Calu3 (cell line): ENCODE results near the gene DDOST. TPM values are rescaled to one million over a fixed set of nuclear protein-coding genes. Genes with fewer than 3 reads are reported as not detected.
A peak's percentile ranks its signal among the peaks of the same experiment; 100 is the strongest.

Source experiments
- BruUV-seq: library from RNA; stranded (reverse); fragments of 400-500 nt; replicated peaks from 2 replicates; lab custom pipeline; 2021; lab: Mats Ljungman, UMichigan
- CTCF ChIA-PET: fragments of 300-600 bp; sonication (Branson Sonifier 250); formaldehyde crosslinking; loops from one replicate; lab custom pipeline; 2022; ENCODE audit warnings: antibody characterized with exemption; lab: Charles Lee
- DNase-seq: peaks from one replicate; pipeline ENCODE4 v3.0.0; 2022
- H3K27ac Mint-ChIP-seq: one replicate; pipeline ENCODE4 v1.8.0; 2022; ENCODE audit warnings: mixed read lengths; ENCODE audit not compliant: unreplicated experiment
- H3K27me3 Mint-ChIP-seq: one replicate; pipeline ENCODE4 v1.8.0; 2022; ENCODE audit warnings: mixed read lengths; ENCODE audit not compliant: unreplicated experiment
- H3K36me3 Mint-ChIP-seq: one replicate; pipeline ENCODE4 v1.8.0; 2022; ENCODE audit warnings: mild to moderate bottlenecking, moderate library complexity, mixed read lengths; ENCODE audit not compliant: insufficient read depth, unreplicated experiment
- H3K4me1 Mint-ChIP-seq: one replicate; pipeline ENCODE4 v1.8.0; 2022; ENCODE audit warnings: mild to moderate bottlenecking, low read depth, mixed read lengths; ENCODE audit not compliant: unreplicated experiment
- H3K4me3 Mint-ChIP-seq: one replicate; pipeline ENCODE4 v1.8.0; 2022; ENCODE audit warnings: mild to moderate bottlenecking, low read depth, moderate library complexity, mixed read lengths; ENCODE audit not compliant: unreplicated experiment
- H3K9me3 Mint-ChIP-seq: one replicate; pipeline ENCODE4 v1.8.0; 2022; ENCODE audit warnings: low read depth, mixed read lengths; ENCODE audit not compliant: unreplicated experiment
- CTCF ChIP-seq: fragments of 200-600 bp; IDR thresholded peaks from one replicate; pipeline ENCODE4 v1.8.0; 2022; ENCODE audit warnings: antibody characterized with exemption; ENCODE audit not compliant: unreplicated experiment
- intact Hi-C: fragments of 100-400 bp; cut with micrococcal nuclease; formaldehyde crosslinking; loops from one replicate; pipeline ENCODE4 v1.10.0; 2022; ENCODE audit not compliant: unreplicated experiment
- total RNA-seq: library from RNA; stranded (reverse); gene quantifications from 2 replicates; pipeline ENCODE4 v1.2.3, GENCODE V29; 2022

DDOST gene
- total RNA-seq, 1 experiment from 2014 or later, result 266 TPM

- peak; percentile 72 for TF ChIP-seq CTCF
- H3K9me3 Mint-ChIP-seq, result no peaks in the 10 kb centered on the region
- intact Hi-C loops, result loop anchor here (2.0 to 5.0 kb wide), 2 partner anchors 36 to 498 kb away; partner anchors contain the start of gene SH2D5
- peak; percentile 83 for DNase-seq
- no peak overlapping the region for H3K27ac Mint-ChIP-seq
- peaks cover 7% of the 10 kb centered on the region for H3K36me3 Mint-ChIP-seq
- peak overlapping the region; percentile 77 for H3K4me3 Mint-ChIP-seq
- BruUV-seq, result no TSS peak
- H3K27me3 Mint-ChIP-seq, result peaks cover 29% of the 10 kb centered on the region
- H3K4me1 Mint-ChIP-seq, result peaks cover 11% of the 10 kb centered on the region
- CTCF ChIA-PET, result interaction anchor here (0.8 to 2.4 kb wide), 7 partner anchors 10 to 672 kb away, joined by 3 to 22 read pairs (median 4); partner anchors contain the start of genes KIF17 and SH2D5
Observed at GRCh38 chr1:20696397-20697333, 35.5 kb upstream of the DDOST start.

- CTCF ChIA-PET, result interaction anchor here (0.9 kb wide), 1 partner anchor 500 kb away, joined by 3 read pairs; no protein-coding TSS in a partner anchor
- no peak for TF ChIP-seq CTCF
- no peak overlapping the region for H3K4me3 Mint-ChIP-seq
- DNase-seq, result no peak
- H3K4me1 Mint-ChIP-seq, result peaks cover 11% of the 10 kb centered on the region
- no peaks in the 10 kb centered on the region for H3K9me3 Mint-ChIP-seq
- no TSS peak for BruUV-seq
- H3K27ac Mint-ChIP-seq, result no peak overlapping the region
- H3K36me3 Mint-ChIP-seq, result peaks cover 7% of the 10 kb centered on the region
- intact Hi-C loops, result loop anchor here (5.0 kb wide), 1 partner anchor 37 kb away; the partner anchor contains the start of gene SH2D5
- H3K27me3 Mint-ChIP-seq, result peaks cover 29% of the 10 kb centered on the region
Observed at GRCh38 chr1:20695515-20695914, 34.3 kb upstream of the DDOST start.

GRCh38 chr1:20693623-20694022, 32.5 kb upstream of the DDOST start:
- intact Hi-C loops, result no loop called here
- TF ChIP-seq CTCF, result no peak
- no peak overlapping the region for H3K27ac Mint-ChIP-seq
- no peak for DNase-seq
- no TSS peak for BruUV-seq
- H3K9me3 Mint-ChIP-seq, result no peaks in the 10 kb centered on the region
- CTCF ChIA-PET, result interaction anchor here (0.5 kb wide), 1 partner anchor 21 kb away, joined by 3 read pairs; no protein-coding TSS in a partner anchor
- H3K4me3 Mint-ChIP-seq, result no peak overlapping the region
- peaks cover 11% of the 10 kb centered on the region for H3K4me1 Mint-ChIP-seq
- peaks cover 29% of the 10 kb centered on the region for H3K27me3 Mint-ChIP-seq
- H3K36me3 Mint-ChIP-seq, result peaks cover 7% of the 10 kb centered on the region

GRCh38 chr1:20691872-20692271, 30.7 kb upstream of the DDOST start:
- H3K9me3 Mint-ChIP-seq, result no peaks in the 10 kb centered on the region
- CTCF ChIA-PET, result no interaction called here
- BruUV-seq, result no TSS peak
- peaks cover 32% of the 10 kb centered on the region for H3K27me3 Mint-ChIP-seq
- no peak overlapping the region for H3K4me3 Mint-ChIP-seq
- H3K36me3 Mint-ChIP-seq, result peaks cover 7% of the 10 kb centered on the region
- TF ChIP-seq CTCF, result no peak
- peaks cover 11% of the 10 kb centered on the region for H3K4me1 Mint-ChIP-seq
- no peak overlapping the region for H3K27ac Mint-ChIP-seq
- intact Hi-C loops, result no loop called here
- DNase-seq, result no peak
